ENCODE data around the gene GPR75. TPM values are rescaled to one million over a fixed set of nuclear protein-coding genes. Genes with fewer than 3 reads are reported as not detected.

The GPR75 gene
- total RNA-seq, 1 experiment from 2014 or later = 2.5 TPM

- Histone ChIP-seq H3K4me1 (ENCODE audit: control insufficient read depth, insufficient read depth, low read length) (no peaks in the 10 kb centered on the region), H3K4me3 (ENCODE audit: low read depth in 2 of 2, low read length in 2 of 2) (no peak overlapping the region), H3K9me3 (ENCODE audit: control insufficient read depth, insufficient read depth, low read depth, low read length) (no peaks in the 10 kb centered on the region), H3K27me3 (ENCODE audit: control insufficient read depth, insufficient read depth, low read length) (no peaks in the 10 kb centered on the region), H3K27ac (ENCODE audit: low read length) (no peak overlapping the region), H3K36me3 (ENCODE audit: control insufficient read depth, insufficient read depth, low read length) (no peaks in the 10 kb centered on the region)
- in situ Hi-C loops (cut with HindIII; ENCODE audit: low pct_unique_long_range_greater_than_20kb, low sequenced_read_pairs) (no loop called here), intact Hi-C loops (cut with micrococcal nuclease; ENCODE audit: unreplicated experiment) (no loop called here)
- BruUV-seq (replicated peaks) = no TSS peak
- DNase-seq (ENCODE audit: low read depth, low spot score) (no peak), ATAC-seq (no peak)
- TF ChIP-seq REST (IDR thresholded peaks at IDR 0.05; ENCODE audit: insufficient read depth in 1 of 2, low read depth in 2 of 2, low read length in 1 of 2) (no peak), SIN3A (IDR thresholded peaks at IDR 0.05; ENCODE audit: borderline replicate concordance, insufficient read depth, low read depth, low read length) (no peak), TCF7L2 (IDR thresholded peaks at IDR 0.05; ENCODE audit: low read depth, low read length) (no peak), CTCF (IDR thresholded peaks at IDR 0.05) (no peak), POLR2AphosphoS5 (IDR thresholded peaks at IDR 0.05; ENCODE audit: low read depth, low read length) (no peak)
- ChIA-PET CTCF (no interaction called here), POLR2A (no interaction called here)
Measured at GRCh38 chr2:53827398-53828175, 32.2 kb downstream of the GPR75 start.

- H3K27me3 ChIP-seq (ENCODE audit: control insufficient read depth, insufficient read depth, low read length) = no peaks in the 10 kb centered on the region
- in situ Hi-C loops (cut with HindIII; ENCODE audit: low pct_unique_long_range_greater_than_20kb, low sequenced_read_pairs) (no loop called here), intact Hi-C loops (cut with micrococcal nuclease; ENCODE audit: unreplicated experiment) (no loop called here)
- no TSS peak for BruUV-seq (replicated peaks)
- H3K27ac ChIP-seq (ENCODE audit: low read length) = no peak overlapping the region
- H3K4me1 ChIP-seq (ENCODE audit: control insufficient read depth, insufficient read depth, low read length) = no peaks in the 10 kb centered on the region
- no peak for TF ChIP-seq CTCF (IDR thresholded peaks at IDR 0.05)
- TF ChIP-seq TCF7L2 (IDR thresholded peaks at IDR 0.05; ENCODE audit: low read depth, low read length) = no peak
- no peak for TF ChIP-seq POLR2AphosphoS5 (IDR thresholded peaks at IDR 0.05; ENCODE audit: low read depth, low read length)
- TF ChIP-seq SIN3A (IDR thresholded peaks at IDR 0.05; ENCODE audit: borderline replicate concordance, insufficient read depth, low read depth, low read length) = no peak
- TF ChIP-seq REST (IDR thresholded peaks at IDR 0.05; ENCODE audit: insufficient read depth in 1 of 2, low read depth in 2 of 2, low read length in 1 of 2) = no peak
- no peak for ATAC-seq
- ChIA-PET POLR2A (no interaction called here), CTCF (no interaction called here)
- no peaks in the 10 kb centered on the region for H3K9me3 ChIP-seq (ENCODE audit: control insufficient read depth, insufficient read depth, low read depth, low read length)
- H3K4me3 ChIP-seq (ENCODE audit: low read depth in 2 of 2, low read length in 2 of 2) = no peak overlapping the region
- no peaks in the 10 kb centered on the region for H3K36me3 ChIP-seq (ENCODE audit: control insufficient read depth, insufficient read depth, low read length)
- no peak for DNase-seq (ENCODE audit: low read depth, low spot score)
Measured at GRCh38 chr2:53826587-53827397, 33.0 kb downstream of the GPR75 start.
